PC-9 (cell line): Measurements from ENCODE around the gene NSD2. TPM values are rescaled to one million over a fixed set of nuclear protein-coding genes. Genes with fewer than 3 reads are reported as not detected.

Source experiments
- BruUV-seq: library from RNA; stranded (reverse); fragments of 400-500 nt; replicated peaks from 2 replicates; lab custom pipeline; 2021; lab: Mats Ljungman, UMichigan
- CTCF ChIA-PET: fragments of 300-600 bp; sonication (Branson Sonifier 250); formaldehyde crosslinking; loops from one replicate; lab custom pipeline; 2022; ENCODE audit warnings: antibody characterized with exemption; lab: Charles Lee
- POLR2A ChIA-PET: fragments of 300-600 bp; sonication (Branson Sonifier 250); formaldehyde crosslinking; loops from one replicate; lab custom pipeline; 2022; ENCODE audit warnings: antibody characterized with exemption; ENCODE audit not compliant: unreplicated experiment; lab: Charles Lee
- DNase-seq, 2 experiments: peaks; one replicate each; pipeline versions ENCODE4 v3.0.0 to v3.0.0-alpha.2; 2015 to 2022; ENCODE audit warnings: mixed read lengths in 1 of 2
- H2AFZ ChIP-seq: fragments of 200-600 bp; sonication (generic); 2 replicates; pipeline ENCODE4 v1.8.1; 2017; ENCODE audit warnings: antibody characterized with exemption
- H3F3A ChIP-seq: fragments of 200-600 bp; sonication (generic); 2 replicates; pipeline ENCODE4 v1.8.1; 2017; ENCODE audit warnings: antibody characterized with exemption, mild to moderate bottlenecking, low read depth; ENCODE audit not compliant: insufficient read depth
- H3K27ac ChIP-seq: fragments of 200-600 bp; sonication (generic); 2 replicates; pipeline ENCODE4 v1.6.1; 2016; ENCODE audit warnings: mixed run types
- H3K27me3 ChIP-seq: fragments of 200-600 bp; sonication (generic); 2 replicates; pipeline ENCODE4 v1.6.1; 2016; ENCODE audit warnings: low read depth, mixed run types; ENCODE audit not compliant: insufficient read depth
- H3K36me3 ChIP-seq: fragments of 200-600 bp; sonication (generic); 2 replicates; pipeline ENCODE4 v1.6.1; 2016; ENCODE audit warnings: low read depth, mixed run types
- H3K4me1 ChIP-seq: fragments of 200-600 bp; sonication (generic); replicated peaks from 2 replicates; pipeline ENCODE4 v1.6.1; 2016; ENCODE audit warnings: mixed run types; ENCODE audit not compliant: insufficient read depth
- H3K4me2 ChIP-seq: fragments of 200-600 bp; sonication (generic); 2 replicates; pipeline ENCODE4 v1.6.1; 2017; ENCODE audit warnings: mixed run types
- H3K4me3 ChIP-seq: fragments of 200-600 bp; sonication (generic); 2 replicates; pipeline ENCODE4 v1.6.1; 2016; ENCODE audit warnings: mixed run types
- H3K79me2 ChIP-seq: fragments of 200-600 bp; sonication (generic); 2 replicates; pipeline ENCODE4 v1.6.1; 2017; ENCODE audit warnings: low read depth, mixed run types
- H3K9me2 ChIP-seq: fragments of 200-600 bp; sonication (generic); 2 replicates; pipeline ENCODE4 v1.8.1; 2017; ENCODE audit warnings: mild to moderate bottlenecking; ENCODE audit not compliant: insufficient read depth
- H3K9me3 ChIP-seq: fragments of 200-600 bp; sonication (generic); 2 replicates; pipeline ENCODE4 v1.8.1; 2016; ENCODE audit warnings: low read depth; ENCODE audit not compliant: insufficient read depth
- H4K20me1 ChIP-seq: fragments of 200-600 bp; sonication (generic); 2 replicates; pipeline ENCODE4 v1.8.1; 2017; ENCODE audit not compliant: insufficient read depth
- CTCF ChIP-seq: fragments of 200-600 bp; sonication (generic); conservative IDR thresholded peaks from 2 replicates; pipeline ENCODE4 v1.6.1; 2017; ENCODE audit warnings: mixed run types, antibody characterized with exemption, mild to moderate bottlenecking, moderate library complexity
- EZH2 ChIP-seq: fragments of 200-600 bp; sonication (generic); IDR thresholded peaks from 2 replicates; pipeline ENCODE4 v1.8.0; 2017; ENCODE audit warnings: antibody characterized with exemption, low read depth
- intact Hi-C: fragments of 100-400 bp; cut with micrococcal nuclease; formaldehyde crosslinking; loops from one replicate; pipeline ENCODE4 v1.10.0; 2022; ENCODE audit not compliant: unreplicated experiment
- total RNA-seq: library from RNA; stranded (reverse); gene quantifications from 2 replicates; pipeline ENCODE4 v1.2.3, GENCODE V29; 2021

NSD2 gene
- total RNA-seq, 1 experiment from 2014 or later: 176 TPM

GRCh38 chr4:1841201-1841886, 29.8 kb upstream of the NSD2 start:
- Histone ChIP-seq H3K4me3 (no peak overlapping the region), H4K20me1 (peaks cover 20% of the 10 kb centered on the region; the same call in 1 of the 2 replicates), H3K4me1 (no peaks in the 10 kb centered on the region), H3K79me2 (no peaks in the 10 kb centered on the region), H2AFZ (no peak overlapping the region), H3K36me3 (peaks cover 8% of the 10 kb centered on the region; the same call in 1 of the 2 replicates), H3K27me3 (no peaks in the 10 kb centered on the region), H3F3A (no peaks in the 10 kb centered on the region), H3K4me2 (no peak overlapping the region), H3K9me3 (no peaks in the 10 kb centered on the region), H3K9me2 (no peaks in the 10 kb centered on the region), H3K27ac (no peak overlapping the region)
- ChIA-PET CTCF (no interaction called here), POLR2A (no interaction called here)
- intact Hi-C loops: no loop called here
- no peak for DNase-seq
- no TSS peak for BruUV-seq
- TF ChIP-seq EZH2: no peak
- no peak for TF ChIP-seq CTCF

- H3K4me2 ChIP-seq: no peak overlapping the region
- H4K20me1 ChIP-seq: peaks cover 20% of the 10 kb centered on the region; the same call in 1 of the 2 replicates
- no peaks in the 10 kb centered on the region for H3K9me2 ChIP-seq
- no peak for DNase-seq
- peaks cover 7% of the 10 kb centered on the region; the same call in 1 of the 2 replicates for H3K36me3 ChIP-seq
- H3K4me3 ChIP-seq: no peak overlapping the region
- TF ChIP-seq CTCF (no peak), EZH2 (no peak)
- no peak overlapping the region for H3K27ac ChIP-seq
- H3K27me3 ChIP-seq: no peaks in the 10 kb centered on the region
- ChIA-PET CTCF (no interaction called here), POLR2A (no interaction called here)
- no TSS peak for BruUV-seq
- no peak overlapping the region for H2AFZ ChIP-seq
- no peaks in the 10 kb centered on the region for H3F3A ChIP-seq
- intact Hi-C loops: no loop called here
- H3K4me1 ChIP-seq: no peaks in the 10 kb centered on the region
- H3K79me2 ChIP-seq: no peaks in the 10 kb centered on the region
- no peaks in the 10 kb centered on the region for H3K9me3 ChIP-seq
Observed at GRCh38 chr4:1841887-1842210, 29.3 kb upstream of the NSD2 start.

GRCh38 chr4:1842339-1842895, 28.8 kb upstream of the NSD2 start:
- Histone ChIP-seq H3K4me3 (no peak overlapping the region), H3K4me2 (no peak overlapping the region), H4K20me1 (peaks cover 20% of the 10 kb centered on the region; the same call in 1 of the 2 replicates), H3K4me1 (no peaks in the 10 kb centered on the region), H3F3A (no peaks in the 10 kb centered on the region), H3K27me3 (no peaks in the 10 kb centered on the region), H3K9me3 (no peaks in the 10 kb centered on the region), H2AFZ (no peak overlapping the region), H3K27ac (no peak overlapping the region), H3K79me2 (no peaks in the 10 kb centered on the region), H3K36me3 (peaks cover 7% of the 10 kb centered on the region; the same call in 1 of the 2 replicates), H3K9me2 (no peaks in the 10 kb centered on the region)
- POLR2A ChIA-PET: interaction anchor here (0.6 kb wide), 1 partner anchor 66 kb away, joined by 3 read pairs; no protein-coding TSS in a partner anchor
- CTCF ChIA-PET: no interaction called here
- TF ChIP-seq CTCF (no peak), EZH2 (no peak)
- intact Hi-C loops: no loop called here
- no TSS peak for BruUV-seq
- no peak for DNase-seq
